T47D (cell line): ENCODE results near the gene DDX25.

Experiments used
- DNase-seq, 2 experiments: peaks; one replicate each; pipeline versions ENCODE4 v3.0.0 to v3.0.0-alpha.2; 2011 to 2012; ENCODE audit warnings: low read depth in 1 of 2, low spot score in 1 of 2
- JUND ChIP-seq: IDR thresholded peaks from 2 replicates; pipeline ENCODE4 v1.6.1; 2012; ENCODE audit warnings: low read depth
- in situ Hi-C: cut with HindIII; loops from 2 replicates; pipeline ENCODE4 v1.10.0; 2016; ENCODE audit warnings: low sequenced_read_pairs, low pct_unique_long_range_greater_than_20kb

Gene DDX25

GRCh38 chr11:125916683-125917347 lies 12.5 kb downstream of the DDX25 start:
- DNase-seq: no peak
- TF ChIP-seq JUND: no peak
- in situ Hi-C loops: loop anchor here (25.0 kb wide), 1 partner anchor 270 kb away; no protein-coding TSS in a partner anchor

GRCh38 chr11:125918140-125918840 lies 14.0 kb downstream of the DDX25 start:
- DNase-seq: peak in 1 of 2 experiments; percentile 40
- in situ Hi-C loops: loop anchor here (25.0 kb wide), 1 partner anchor 269 kb away; no protein-coding TSS in a partner anchor
- TF ChIP-seq JUND: no peak

GRCh38 chr11:125921042-125921441 lies 16.7 kb downstream of the DDX25 start:
- in situ Hi-C loops: loop anchor here (25.0 kb wide), 1 partner anchor 266 kb away; no protein-coding TSS in a partner anchor
- TF ChIP-seq JUND: no peak
- DNase-seq: no peak

- in situ Hi-C loops: loop anchor here (25.0 kb wide), 1 partner anchor 265 kb away; no protein-coding TSS in a partner anchor
- TF ChIP-seq JUND: no peak
- no peak for DNase-seq
Observed at GRCh38 chr11:125922156-125922555, 17.8 kb downstream of the DDX25 start.

GRCh38 chr11:125923012-125923579 lies 18.8 kb downstream of the DDX25 start:
- no peak for TF ChIP-seq JUND
- in situ Hi-C loops: loop anchor here (25.0 kb wide), 1 partner anchor 264 kb away; no protein-coding TSS in a partner anchor
- DNase-seq: peak; percentile 84 to 94

GRCh38 chr11:125923633-125924032 lies 19.3 kb downstream of the DDX25 start:
- TF ChIP-seq JUND: no peak
- DNase-seq: no peak
- in situ Hi-C loops: loop anchor here (25.0 kb wide), 1 partner anchor 264 kb away; no protein-coding TSS in a partner anchor

- in situ Hi-C loops: loop anchor here (25.0 kb wide), 1 partner anchor 263 kb away; no protein-coding TSS in a partner anchor
- DNase-seq: no peak
- TF ChIP-seq JUND: no peak
Observed at GRCh38 chr11:125924384-125925007, 20.2 kb downstream of the DDX25 start.

- no peak for TF ChIP-seq JUND
- no peak for DNase-seq
- in situ Hi-C loops: no loop called here
Observed at GRCh38 chr11:125925247-125925740, 21.0 kb downstream of the DDX25 start.

GRCh38 chr11:125925804-125926203 lies 21.5 kb downstream of the DDX25 start:
- in situ Hi-C loops: no loop called here
- DNase-seq: no peak
- no peak for TF ChIP-seq JUND

GRCh38 chr11:125926682-125927081 lies 22.4 kb downstream of the DDX25 start:
- no peak for TF ChIP-seq JUND
- in situ Hi-C loops: no loop called here
- no peak for DNase-seq

GRCh38 chr11:125929445-125930075 lies 25.3 kb downstream of the DDX25 start:
- no peak for DNase-seq
- in situ Hi-C loops: no loop called here
- TF ChIP-seq JUND: no peak

GRCh38 chr11:125930076-125930450 lies 25.8 kb downstream of the DDX25 start:
- in situ Hi-C loops: no loop called here
- DNase-seq: no peak
- no peak for TF ChIP-seq JUND
